ENCODE data around the gene ZFYVE21. TPM values are rescaled to one million over a fixed set of nuclear protein-coding genes. Genes with fewer than 3 reads are reported as not detected.

The ZFYVE21 gene
- total RNA-seq, 1 experiment from 2014 or later, result 31.3 TPM

- ChIA-PET RAD21 (ENCODE audit: low non-redundant PET in 1 of 2, low total read pairs in 2 of 2, uncharacterized antibody in 2 of 2, unreplicated experiment in 2 of 2) (no interaction called here), CTCF (no interaction called here), POLR2A (no interaction called here)
- Histone ChIP-seq H3K27me3 (ENCODE audit: insufficient read depth, low read length) (no peaks in the 10 kb centered on the region), H3K9me2 (ENCODE audit: insufficient read depth) (no peaks in the 10 kb centered on the region), H2AFZ (ENCODE audit: low read depth, low read length, poor library complexity, severe bottlenecking) (no peak overlapping the region), H3K4me2 (ENCODE audit: low read length) (no peak overlapping the region), H3K4me1 (ENCODE audit: control insufficient read depth in 1 of 2, insufficient read depth in 2 of 2, low read length in 2 of 2) (no peaks in the 10 kb centered on the region), H3K4me3 (replicated peaks in 1 of 2; ENCODE audit: low read depth in 1 of 2, low read length in 2 of 2) (no peak overlapping the region), H3K9me3 (ENCODE audit: control insufficient read depth in 1 of 2, insufficient read depth in 1 of 2, low read depth in 1 of 2, low read length in 2 of 2) (no peaks in the 10 kb centered on the region), H3K36me3 (ENCODE audit: control insufficient read depth in 1 of 2, insufficient read depth in 2 of 2, low read length in 2 of 2) (peaks cover 65 to 67% of the 10 kb centered on the region in 2 experiments; a peak in 3 of 4 replicates), H3K27ac (ENCODE audit: low read depth, low read length) (no peak overlapping the region), H4K20me1 (ENCODE audit: insufficient read depth) (no peaks in the 10 kb centered on the region), H3K79me2 (ENCODE audit: insufficient read depth, low read length) (peaks cover 6% of the 10 kb centered on the region; the same call in 1 of the 2 replicates), H3K9ac (ENCODE audit: low read length) (no peak overlapping the region)
- intact Hi-C loops (cut with micrococcal nuclease), result no loop called here
- BruUV-seq (replicated peaks), result no TSS peak
- no peak for DNase-seq (ENCODE audit: low read depth, low spot score)
- TF ChIP-seq CBX3 (IDR thresholded peaks at IDR 0.05; ENCODE audit: low read depth), result no peak
- TF ChIP-seq MAX (IDR thresholded peaks at IDR 0.05), result no peak
- TF ChIP-seq ZBTB33 (IDR thresholded peaks at IDR 0.05; ENCODE audit: extremely low read depth, insufficient replicate concordance, low read length), result no peak
- no peak for TF ChIP-seq ZFX (IDR thresholded peaks at IDR 0.05)
- TF ChIP-seq RAD21 (IDR thresholded peaks at IDR 0.05; ENCODE audit: low read depth), result no peak
- TF ChIP-seq ATF3 (IDR thresholded peaks at IDR 0.05), result no peak
- no peak for TF ChIP-seq POLR2A (IDR thresholded peaks at IDR 0.05; ENCODE audit: borderline replicate concordance, extremely low read depth, insufficient read depth, insufficient read length)
- no peak for TF ChIP-seq REST (IDR thresholded peaks at IDR 0.05; ENCODE audit: low read depth)
- no peak for TF ChIP-seq ELF1 (IDR thresholded peaks at IDR 0.05; ENCODE audit: borderline replicate concordance, low read depth)
- no peak for TF ChIP-seq CTCF (IDR thresholded peaks at IDR 0.05 in 2 of 3, conservative IDR thresholded peaks at IDR 0.05 in 1 of 3; ENCODE audit: borderline replicate concordance in 1 of 3, insufficient read depth in 1 of 3, low read depth in 2 of 3, low read length in 2 of 3)
- TF ChIP-seq SRF (IDR thresholded peaks at IDR 0.05; ENCODE audit: low read depth), result no peak
- no peak for ATAC-seq
Measured at GRCh38 chr14:103676881-103677675, 38.5 kb upstream of the ZFYVE21 start.
